GM18508 (cell line): ENCODE measurements around the gene PTPRG.

Experiments
- ATAC-seq: cut with Tn5 transposase; IDR thresholded peaks from one replicate; pipeline ENCODE4 v1.9.1; 2021; ENCODE audit warnings: moderate number of reproducible peaks; ENCODE audit not compliant: insufficient read depth, unreplicated experiment

The PTPRG gene

DNA sequence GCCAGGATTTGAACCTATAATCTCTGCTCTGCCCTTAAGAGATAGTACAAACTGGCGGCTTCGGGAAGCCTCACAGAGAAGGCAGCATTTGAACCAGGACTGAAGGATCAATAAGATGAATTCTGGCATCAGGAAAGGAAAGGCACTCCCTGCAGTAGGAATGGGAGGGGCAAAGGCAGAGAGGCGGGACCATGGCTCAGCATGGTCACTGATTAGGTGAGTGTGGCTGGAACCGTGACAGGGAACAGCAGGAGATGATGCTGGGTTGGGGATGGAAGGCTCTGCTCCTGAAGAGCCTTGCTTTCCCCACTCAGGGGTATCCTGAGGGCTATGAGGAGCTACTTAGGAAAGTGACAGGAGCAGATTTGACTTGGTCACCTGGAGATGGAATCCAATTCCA, 653.5 kb downstream of the PTPRG start:
- no peak for ATAC-seq

DNA sequence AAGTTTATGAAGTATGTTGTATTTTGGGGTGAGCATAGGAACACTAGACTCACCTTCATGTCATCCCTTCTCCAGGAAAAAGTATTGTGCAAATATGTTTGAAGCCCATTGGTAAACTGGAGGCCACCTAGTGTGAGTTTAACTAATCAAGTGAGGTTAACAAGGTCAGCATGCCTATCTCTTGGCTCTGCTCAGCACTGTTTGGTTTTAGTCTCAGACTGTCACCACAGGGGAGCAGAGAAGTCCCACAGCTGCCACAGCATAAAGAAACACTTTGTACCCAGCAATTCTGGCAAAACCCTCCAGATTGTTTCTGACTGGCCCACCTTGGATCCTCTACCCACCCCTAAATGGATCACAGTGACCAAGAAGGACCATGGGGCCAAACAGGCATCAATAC, 659.2 kb downstream of the PTPRG start:
- ATAC-seq = no peak

DNA sequence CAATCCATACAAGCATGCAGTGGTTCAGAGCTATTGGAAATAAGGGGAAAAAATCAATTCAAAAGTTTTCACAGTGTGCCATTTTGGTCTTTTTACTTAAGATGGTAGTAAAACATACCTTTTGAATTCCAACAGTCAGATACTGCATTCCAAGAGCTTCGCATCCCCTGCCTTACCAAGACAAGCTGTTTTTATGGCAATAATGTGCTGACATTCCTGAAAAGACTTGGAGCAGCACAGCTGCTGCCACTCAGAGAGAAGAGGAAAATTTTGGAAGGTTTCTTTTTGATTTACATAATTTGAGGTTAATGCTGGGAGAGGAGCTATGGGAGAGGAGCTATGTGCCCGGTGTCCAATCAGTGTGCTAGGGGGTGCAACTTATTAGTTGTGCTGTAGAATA, 663.7 kb downstream of the PTPRG start:
- ATAC-seq = no peak

DNA sequence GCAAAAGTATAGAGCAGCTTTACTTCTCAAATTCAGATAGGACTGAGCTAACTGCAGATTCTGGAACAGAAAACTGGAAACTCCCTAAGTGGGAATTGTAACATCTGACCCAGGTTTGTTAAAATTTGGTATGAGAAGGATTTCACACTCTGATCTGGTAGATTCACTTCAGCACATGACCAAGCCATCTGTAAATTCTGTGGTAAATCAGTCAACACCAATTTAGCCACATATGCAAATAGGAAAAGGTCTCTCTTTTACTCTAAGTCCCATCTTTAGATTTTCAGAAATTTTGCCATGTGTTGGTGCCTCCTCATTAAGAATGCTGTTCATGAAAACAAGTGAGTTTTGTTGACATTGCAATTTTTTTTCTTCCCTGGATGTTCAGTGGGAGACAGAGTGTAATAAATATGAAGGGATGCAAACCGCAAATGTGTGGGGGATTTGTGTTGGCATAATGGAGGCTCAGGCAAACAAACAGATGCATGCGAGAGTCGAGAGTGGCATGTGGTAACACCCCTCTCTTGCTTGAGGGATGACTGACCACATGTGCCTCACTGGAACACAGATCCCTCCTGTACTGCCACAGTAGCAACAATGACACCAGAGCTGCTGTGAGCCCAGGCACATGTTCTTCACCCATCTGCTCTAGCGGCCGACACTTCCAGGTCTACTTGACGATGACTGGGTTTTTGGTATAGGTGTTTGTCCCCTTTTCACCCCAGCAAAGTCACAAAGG, 665.4 kb downstream of the PTPRG start:
- ATAC-seq = no peak

DNA sequence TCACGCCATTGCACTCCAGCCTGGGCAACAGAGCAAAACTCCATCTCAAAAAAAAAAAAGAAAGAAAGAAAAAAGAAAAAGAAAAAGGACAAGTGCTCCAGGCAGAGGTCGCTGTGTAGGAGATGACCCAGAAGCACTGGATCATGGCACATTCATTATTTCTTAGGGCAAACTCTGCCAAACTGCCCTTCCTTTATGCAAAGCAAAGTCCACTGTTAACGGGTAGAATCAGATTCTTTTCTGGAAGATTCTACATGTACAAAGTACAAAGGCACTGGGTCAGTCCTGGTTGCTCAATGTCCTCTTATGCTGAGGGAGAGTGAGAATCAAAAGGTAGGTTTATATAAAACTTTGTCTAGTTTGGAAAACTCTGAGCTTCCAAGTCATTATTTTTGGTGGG, 667.1 kb downstream of the PTPRG start:
- no peak for ATAC-seq

DNA sequence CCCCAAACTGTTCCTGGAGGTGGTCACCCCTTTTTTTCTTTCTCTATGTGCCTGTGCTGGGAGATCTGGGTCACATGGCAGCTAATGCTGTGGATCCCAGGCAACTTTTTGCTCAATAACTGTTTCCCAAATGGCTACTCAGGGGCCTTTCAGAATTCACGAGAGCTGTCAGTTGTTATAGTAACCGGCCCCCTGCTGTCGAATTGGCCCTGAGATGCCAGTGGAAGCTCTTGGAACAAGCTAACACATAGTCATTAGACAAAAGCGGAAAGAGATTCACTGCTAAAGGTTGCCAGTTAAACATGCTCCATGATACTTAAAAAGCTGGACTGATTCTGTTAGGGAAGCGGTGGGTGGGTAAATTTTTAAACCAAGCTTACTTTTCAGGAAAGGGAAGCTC, 667.8 kb downstream of the PTPRG start:
- no peak for ATAC-seq

DNA sequence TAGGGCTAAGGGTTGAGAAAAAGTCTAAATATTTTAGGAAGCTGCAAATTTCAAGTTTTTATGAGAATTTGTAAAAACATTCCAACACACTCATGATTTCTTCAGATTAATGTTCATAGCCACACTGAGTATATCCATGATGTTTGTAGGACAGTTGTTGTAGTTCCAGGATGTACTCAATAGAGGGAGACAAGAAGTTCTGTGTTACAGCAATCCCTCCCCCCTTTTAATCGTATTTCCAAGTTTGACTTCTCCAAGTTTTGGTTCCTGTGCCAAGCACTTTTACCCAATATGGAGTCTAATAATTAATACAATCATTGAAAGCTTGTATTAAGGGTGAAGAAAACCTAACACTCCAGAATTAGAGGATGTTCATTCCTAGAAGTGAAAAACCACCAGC, 668.5 kb downstream of the PTPRG start:
- no peak for ATAC-seq

DNA sequence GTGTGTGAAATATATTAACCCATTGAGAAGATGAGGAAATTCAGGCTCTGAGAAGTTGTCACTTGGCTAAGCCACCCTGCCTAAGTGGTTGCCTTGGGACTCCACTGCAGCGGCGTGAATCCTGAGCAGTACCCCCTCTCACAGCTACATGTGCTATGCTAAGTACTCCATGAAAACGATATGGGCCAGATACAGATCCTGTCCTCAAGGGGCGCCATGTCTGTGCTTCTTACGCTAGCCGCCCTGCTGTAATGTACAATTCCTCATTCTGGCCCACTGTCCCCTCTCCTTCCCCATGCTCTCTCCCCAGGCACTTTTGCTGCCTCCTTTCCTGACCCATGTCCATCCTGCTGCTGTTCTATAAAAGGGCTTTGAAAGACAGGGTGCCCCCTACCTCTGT, 671.7 kb downstream of the PTPRG start:
- no peak for ATAC-seq

DNA sequence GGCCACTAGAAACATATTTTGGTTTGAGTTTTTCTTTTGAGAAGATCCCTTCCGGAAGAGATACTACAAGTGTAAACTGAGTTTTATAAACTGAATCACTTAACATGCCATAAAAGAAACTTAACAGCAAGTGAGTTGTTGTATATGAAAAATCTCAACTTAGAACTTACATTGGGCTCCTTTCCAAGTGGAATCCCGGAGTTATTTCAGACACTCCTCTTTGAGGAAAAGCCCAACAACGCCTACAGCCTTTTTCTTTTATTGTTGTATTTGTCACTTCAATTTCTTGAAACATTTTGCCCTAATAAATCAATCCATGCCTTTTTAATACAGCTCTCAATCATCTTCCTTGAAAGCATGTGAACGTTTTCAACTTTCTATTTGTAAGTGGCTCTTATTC, 674.6 kb downstream of the PTPRG start:
- ATAC-seq = no peak

DNA sequence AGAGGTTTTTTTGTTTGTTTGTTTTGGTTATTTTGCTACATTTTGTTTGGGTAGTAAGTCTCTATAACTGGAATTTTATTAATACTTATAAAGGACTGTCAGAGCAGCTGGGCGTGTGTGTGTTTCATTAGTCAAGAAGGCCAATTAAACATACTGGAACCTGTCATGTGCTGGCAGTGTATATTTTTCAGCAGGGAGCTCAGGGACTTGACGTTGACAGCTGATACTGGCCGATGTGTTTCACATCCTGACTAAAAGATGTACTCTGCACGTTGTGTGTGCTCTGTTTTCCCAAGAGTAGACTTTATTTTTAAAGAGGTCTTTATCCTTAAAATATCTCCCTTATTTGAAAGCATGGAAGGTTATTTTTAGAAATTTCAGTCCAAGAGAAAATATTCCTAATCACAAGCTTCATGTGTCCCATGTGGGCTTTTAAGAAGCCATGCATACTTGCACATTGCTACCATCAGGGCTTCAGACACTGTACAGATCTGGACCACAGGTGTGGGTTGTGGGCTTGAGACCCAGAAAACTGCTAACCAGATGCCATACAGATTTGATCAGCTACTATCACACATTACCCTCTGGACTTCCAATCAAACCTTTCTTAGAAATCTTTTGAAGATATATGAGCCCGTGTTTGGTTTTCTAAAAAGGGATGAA, 676.0 kb downstream of the PTPRG start:
- ATAC-seq = no peak

DNA sequence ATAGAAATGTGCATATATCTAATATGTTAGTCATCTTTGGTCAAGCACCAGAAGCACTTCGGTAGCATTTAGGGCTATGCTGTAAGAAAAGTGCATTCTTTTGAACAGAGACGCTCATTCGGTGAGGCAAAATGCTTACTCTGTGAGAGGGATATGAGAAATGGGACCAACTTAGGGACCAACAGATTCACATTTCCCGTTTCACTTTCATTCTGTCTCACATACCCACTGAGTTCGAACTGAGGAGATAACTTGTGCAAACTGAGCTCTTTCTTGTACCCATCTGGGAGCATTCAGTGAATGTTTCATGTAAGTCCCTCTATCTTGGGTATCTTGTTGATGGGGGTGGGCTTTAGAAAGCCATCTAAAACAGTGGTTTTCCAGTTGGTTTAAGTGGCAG, 676.6 kb downstream of the PTPRG start:
- ATAC-seq = no peak

DNA sequence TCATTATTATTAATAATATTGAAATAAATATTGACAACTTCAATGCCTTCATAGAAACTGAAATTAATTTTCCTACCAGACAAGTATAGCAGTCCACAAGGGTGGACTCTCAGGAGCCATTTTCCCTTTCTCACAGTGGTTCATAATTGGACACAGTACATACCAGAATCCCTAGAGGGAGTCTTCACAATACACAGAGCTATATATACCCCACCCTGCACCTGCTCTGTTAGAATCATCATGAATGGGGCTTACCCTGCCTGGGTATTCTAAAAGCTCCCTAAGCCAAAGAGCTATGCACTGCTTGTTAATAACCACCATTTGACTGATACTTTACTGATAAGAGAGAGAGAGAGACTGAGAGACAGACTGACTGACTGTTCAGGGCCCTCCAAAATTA, 677.1 kb downstream of the PTPRG start:
- ATAC-seq = no peak

DNA sequence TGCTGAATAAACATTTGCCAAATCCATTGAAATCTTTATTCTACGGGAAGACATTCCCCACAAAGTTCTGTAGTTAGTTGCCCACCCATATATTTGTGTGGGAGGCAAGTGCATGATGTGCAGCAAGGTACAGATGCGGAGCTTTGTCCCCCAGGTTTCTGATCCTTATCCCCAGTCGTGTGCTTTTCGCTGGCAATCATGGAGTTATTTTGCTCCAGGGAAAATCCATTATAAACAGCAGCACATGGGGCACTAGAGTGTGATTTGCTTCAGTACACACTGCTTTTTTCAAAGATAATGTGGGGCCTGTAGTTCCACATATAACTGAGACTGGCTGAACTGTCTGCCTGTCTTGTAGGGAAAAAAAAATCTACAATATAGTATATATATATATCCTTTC, 679.9 kb downstream of the PTPRG start:
- ATAC-seq = no peak

DNA sequence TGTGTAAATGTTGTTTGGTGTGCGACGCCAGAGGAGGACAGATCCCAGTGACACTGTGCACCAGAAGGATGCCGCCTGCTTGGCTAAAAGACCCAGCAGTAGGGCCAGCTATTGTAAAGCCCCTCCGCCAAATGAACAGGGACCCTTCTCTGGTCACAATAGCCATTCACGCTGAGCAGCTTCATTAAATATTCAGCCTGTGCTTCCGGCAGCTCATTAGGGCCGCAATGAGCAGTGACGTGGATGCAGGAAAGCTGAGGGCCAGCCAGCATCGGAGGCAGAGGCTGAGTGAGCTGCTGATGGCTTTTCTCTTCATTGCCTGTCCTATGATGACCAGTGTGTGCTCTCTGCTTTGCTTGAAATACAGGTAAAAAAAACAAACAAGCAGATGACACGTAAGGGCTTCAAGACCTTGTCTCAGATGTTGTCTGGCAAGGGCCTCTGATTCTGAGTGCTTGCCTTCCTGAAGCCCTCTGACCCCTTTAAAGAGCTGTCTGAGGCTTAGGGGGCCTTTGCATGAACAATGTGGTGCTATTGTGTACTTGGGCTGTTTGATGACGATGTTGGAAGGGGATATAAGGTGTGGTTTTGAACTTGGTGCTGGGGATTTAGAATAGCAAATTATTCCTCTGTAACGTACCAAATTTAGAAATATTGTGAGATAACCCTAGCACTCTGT, 681.6 kb downstream of the PTPRG start:
- ATAC-seq = no peak

DNA sequence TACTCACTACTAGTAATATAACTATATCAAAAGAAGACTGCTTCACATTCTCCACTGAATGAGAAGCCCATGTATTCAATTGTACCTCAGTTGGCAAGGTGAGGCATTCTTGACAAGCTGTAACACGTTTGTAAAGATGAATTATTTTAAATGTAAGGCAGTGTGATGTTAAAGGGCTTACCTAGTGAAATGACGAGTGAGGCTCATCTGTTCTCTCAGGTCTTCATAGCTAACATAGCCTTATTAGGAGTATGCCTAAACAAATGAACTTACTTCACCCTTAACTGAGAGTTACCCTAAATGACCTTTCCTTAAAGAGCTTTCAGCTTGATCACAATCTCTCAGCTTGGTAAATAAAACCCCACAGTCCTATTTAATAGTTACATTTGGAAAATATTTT, 684.7 kb downstream of the PTPRG start:
- no peak for ATAC-seq

DNA sequence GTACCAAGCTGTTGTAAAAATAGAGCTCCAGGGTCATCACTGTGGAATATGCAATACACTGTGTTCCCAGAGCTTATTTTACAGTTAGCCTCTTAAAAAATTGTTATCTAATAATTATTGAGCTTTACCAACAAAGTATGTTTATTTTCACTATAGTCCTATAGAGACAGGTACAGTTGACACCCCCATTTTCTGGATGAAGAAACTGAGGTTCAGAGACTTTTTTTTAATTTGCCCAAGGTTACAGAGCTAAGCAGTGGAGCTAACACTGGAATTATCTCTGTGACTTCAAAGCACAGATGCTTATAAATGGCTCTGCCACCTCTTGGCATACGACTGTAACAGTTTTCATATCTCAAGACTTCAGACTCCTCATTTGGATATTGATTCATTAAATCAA, 685.6 kb downstream of the PTPRG start:
- no peak for ATAC-seq

DNA sequence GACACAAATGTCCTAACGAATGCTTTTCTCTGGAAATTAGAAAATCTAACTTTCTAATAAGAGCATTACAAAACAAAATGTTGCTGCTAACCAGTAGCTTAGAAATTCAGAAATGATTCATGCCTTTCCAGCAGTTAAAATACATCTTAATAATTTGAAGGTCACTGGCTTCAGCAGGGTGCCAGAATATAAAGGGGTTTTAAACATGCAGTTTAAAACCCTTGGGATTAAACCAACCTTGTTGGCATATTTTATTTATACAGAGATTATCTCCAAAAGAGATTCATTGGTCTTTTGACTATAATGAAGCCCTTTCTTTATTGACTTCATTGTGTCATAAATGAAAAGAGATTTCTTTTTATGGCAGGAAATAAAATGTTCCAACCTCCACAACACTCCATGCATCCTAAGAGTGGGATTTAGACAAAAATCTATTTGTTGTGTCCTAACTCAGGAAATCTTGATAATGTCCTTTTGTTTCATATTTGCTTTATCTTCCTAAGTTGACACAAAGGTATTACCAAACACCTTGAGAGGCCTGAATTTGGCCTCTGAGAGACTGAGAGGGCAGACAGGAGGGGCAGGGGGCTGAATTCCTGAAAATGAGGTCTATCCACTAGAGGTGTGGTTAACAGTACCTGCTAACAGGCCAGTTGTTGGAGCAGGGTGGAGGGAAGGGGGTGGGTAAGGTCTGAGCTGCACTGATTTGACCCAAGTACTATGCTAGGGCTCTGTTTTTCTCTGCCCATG, 687.5 kb downstream of the PTPRG start:
- ATAC-seq = no peak

DNA sequence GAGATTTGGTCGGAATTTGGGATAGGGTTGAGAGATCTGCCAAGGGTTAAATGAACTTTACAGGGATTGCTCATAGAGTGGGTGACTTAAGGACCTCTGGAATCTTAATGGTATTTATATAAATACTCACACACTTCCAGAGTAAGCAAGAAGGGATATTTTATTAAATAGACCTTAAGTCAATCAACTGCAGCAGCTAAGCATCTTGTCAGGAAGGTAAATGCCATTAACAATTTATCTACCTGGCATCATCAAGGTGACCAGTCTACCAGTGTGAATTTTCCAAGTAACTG, 688.1 kb downstream of the PTPRG start:
- no peak for ATAC-seq

DNA sequence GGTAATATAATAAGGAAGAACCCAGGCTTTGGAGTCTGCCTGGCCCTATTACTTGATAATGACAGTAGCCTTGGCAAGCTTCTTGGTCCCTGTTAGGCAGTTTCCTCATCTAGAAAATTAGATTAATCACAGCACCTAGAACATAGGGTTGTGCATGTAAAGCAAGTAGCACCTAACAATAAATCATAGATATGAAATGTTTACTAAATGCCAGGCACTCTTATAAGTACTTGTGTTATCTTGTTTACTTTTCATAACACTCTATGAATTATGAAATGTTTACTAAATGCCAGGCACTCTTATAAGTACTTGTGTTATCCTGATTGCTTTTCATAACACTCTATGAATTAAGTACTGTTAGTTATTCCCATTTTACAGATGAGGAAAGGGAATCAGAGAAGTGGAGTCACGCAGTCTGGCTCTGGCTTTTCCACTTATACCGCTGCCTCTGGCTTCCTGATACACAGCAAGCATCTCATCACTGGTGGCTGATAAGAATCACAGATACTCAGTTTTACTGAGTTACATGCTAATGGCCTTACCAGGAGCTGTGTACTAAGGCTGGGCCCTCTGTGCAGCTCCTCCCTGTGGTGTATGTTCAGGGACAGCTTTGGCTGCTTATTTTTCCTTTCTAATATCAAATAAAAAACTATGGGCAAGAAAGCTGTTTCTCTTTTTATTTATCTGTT, 688.6 kb downstream of the PTPRG start:
- ATAC-seq = no peak

DNA sequence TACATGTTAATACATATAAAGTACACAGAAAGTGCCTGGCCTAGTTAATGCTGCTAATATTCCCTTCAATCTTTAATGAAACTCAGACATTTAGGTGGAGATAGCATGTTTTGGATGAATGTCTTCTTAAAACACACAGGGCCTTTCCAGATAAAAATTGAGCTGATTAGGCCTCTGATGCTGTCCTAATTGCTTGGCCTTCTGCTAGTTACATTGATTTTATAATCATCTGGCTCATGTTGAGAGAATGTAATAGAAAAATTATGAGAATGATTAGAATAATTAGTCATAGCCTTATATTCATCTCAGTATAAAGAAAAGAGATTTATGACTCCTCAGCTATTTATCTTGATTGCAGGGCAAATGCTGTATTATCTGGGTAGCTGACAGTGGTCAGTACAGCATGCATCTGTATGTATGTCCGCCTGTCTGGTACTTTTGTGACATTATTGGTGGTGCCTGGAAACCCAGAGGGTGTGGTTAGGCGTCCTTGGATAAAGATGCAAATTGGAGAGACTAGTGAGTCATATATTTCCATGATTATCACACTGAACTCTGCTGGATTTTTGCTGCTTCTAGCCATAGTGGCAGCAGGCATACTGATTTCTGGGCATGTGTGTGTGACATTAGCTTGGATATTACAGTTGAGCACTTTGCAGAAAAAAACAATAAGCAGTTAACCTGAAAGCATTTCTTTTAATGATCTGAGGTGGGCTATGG, 691.2 kb downstream of the PTPRG start:
- ATAC-seq = no peak
